Measurements from ENCODE around the gene TMEM97. TPM values are rescaled to one million over a fixed set of nuclear protein-coding genes. Genes with fewer than 3 reads are reported as not detected.

Gene TMEM97
- 7.7 and 9.5 TPM in 2 replicates for total RNA-seq

GRCh38 chr17:28318759-28319597 is at the start of gene TMEM97:
TMEM97 (plus strand) TSS chr17:28319200; CDS start chr17:28319240, 40 bp downstream.

GRCh38 chr17:28335201-28335958 is 16.4 kb downstream of the TMEM97 start, which contains the start of the genes IFT20 and TNFAIP1:
IFT20 (minus strand) TSS chr17:28335472; CDS start chr17:28331985, 3,487 bp downstream.
TNFAIP1 (plus strand) TSS chr17:28335761; CDS start chr17:28339522, 3,761 bp downstream.

GRCh38 chr17:28357061-28357900 is 38.3 kb downstream of the TMEM97 start, which contains the start of gene POLDIP2:
POLDIP2 (minus strand) TSS chr17:28357527; CDS start chr17:28357448, 79 bp downstream.

GRCh38 chr17:28364665-28365363 is 45.8 kb downstream of the TMEM97 start, which contains the start of gene SEBOX:
SEBOX (minus strand) TSS chr17:28365199; CDS start chr17:28365151, 48 bp downstream.

GRCh38 chr17:28370035-28370743 is 51.2 kb downstream of the TMEM97 start, which contains the start of gene VTN:
VTN (minus strand) TSS chr17:28370307; CDS start chr17:28370203, 104 bp downstream.

GRCh38 chr17:28371245-28372202 is 52.5 kb downstream of the TMEM97 start, which contains the start of gene SARM1:
SARM1 (plus strand) TSS chr17:28371694; CDS start chr17:28372033, 339 bp downstream.

Other genes with a start within 250 kb of the TMEM97 start
- gene IFT20, start 16.3 kb downstream of the TMEM97 start, total RNA-seq, result 46.7 and 48.1 TPM in 2 replicates
- gene TNFAIP1, start 16.6 kb downstream of the TMEM97 start, total RNA-seq, result 66.4 and 118 TPM in 2 replicates
- gene POLDIP2, start 38.3 kb downstream of the TMEM97 start, total RNA-seq, result 54.5 and 59.2 TPM in 2 replicates
- gene SEBOX, start 46.0 kb downstream of the TMEM97 start, total RNA-seq, result not detected in 2 replicates
- gene VTN, start 51.1 kb downstream of the TMEM97 start, total RNA-seq, result under 0.01 and 0.22 TPM in 2 replicates
- gene SARM1, start 52.5 kb downstream of the TMEM97 start, total RNA-seq, result 1.6 and 2.5 TPM in 2 replicates
- gene SLC46A1, start 87.0 kb downstream of the TMEM97 start, total RNA-seq, result 0.33 and 0.60 TPM in 2 replicates
- not detected in 2 replicates for gene SLC13A2, start 154.4 kb downstream of the TMEM97 start, total RNA-seq
- gene FOXN1, start 187.1 kb downstream of the TMEM97 start, total RNA-seq, result not detected in 2 replicates
- 22.3 and 26.1 TPM in 2 replicates for gene UNC119, start 233.4 kb downstream of the TMEM97 start, total RNA-seq